ENCODE results near the gene MAJIN.

MAJIN gene

GRCh38 chr11:64929625-64930024 lies 42.3 kb downstream of the MAJIN start:
- Histone ChIP-seq H3K27me3 (ENCODE audit: low read depth, low read length) (no peaks in the 10 kb centered on the region), H3K9me3 (ENCODE audit: insufficient read depth, low read length) (no peaks in the 10 kb centered on the region), H3K36me3 (replicated peaks; ENCODE audit: low read depth, low read length) (peaks cover 16% of the 10 kb centered on the region), H3K27ac (ENCODE audit: low read length) (no peak overlapping the region), H3K4me1 (ENCODE audit: low read length) (peaks cover 5% of the 10 kb centered on the region), H3K79me2 (ENCODE audit: low read length) (no peaks in the 10 kb centered on the region), H3K4me3 (ENCODE audit: low read length) (no peak overlapping the region), H4K20me1 (ENCODE audit: insufficient read depth, low read length) (no peaks in the 10 kb centered on the region), H2AFZ (ENCODE audit: low read depth, low read length) (no peak overlapping the region), H3K4me2 (ENCODE audit: low read length) (no peak overlapping the region), H3K9ac (ENCODE audit: low read length) (no peak overlapping the region)
- TF ChIP-seq CTCF (IDR thresholded peaks at IDR 0.05; ENCODE audit: low read depth, low read length): no peak
- no peak for TF ChIP-seq EZH2phosphoT487 (IDR thresholded peaks at IDR 0.05; ENCODE audit: low read depth)

DNA sequence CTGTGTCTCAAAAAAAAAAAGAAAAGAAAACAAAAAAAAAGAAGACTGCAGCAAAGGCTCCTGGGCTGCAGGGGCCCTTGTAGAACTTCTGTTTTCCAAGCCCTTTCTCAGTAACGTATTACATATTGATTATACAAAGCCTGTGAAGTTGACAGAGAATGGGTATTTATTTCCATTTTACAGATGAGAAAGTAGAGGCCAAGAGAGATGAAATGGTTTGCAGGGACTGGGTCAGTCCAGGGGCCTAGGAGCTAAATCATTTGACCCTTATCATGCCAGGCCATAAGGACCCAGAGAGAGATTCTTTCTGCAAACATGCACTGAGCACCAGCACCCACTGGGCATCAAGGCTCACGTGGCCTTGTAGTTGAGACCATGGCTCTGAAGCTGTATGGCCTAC lies 43.0 kb downstream of the MAJIN start:
- Histone ChIP-seq H3K9me3 (ENCODE audit: insufficient read depth, low read length) (no peaks in the 10 kb centered on the region), H3K4me1 (ENCODE audit: low read length) (peaks cover 9% of the 10 kb centered on the region), H3K4me2 (ENCODE audit: low read length) (no peak overlapping the region), H4K20me1 (ENCODE audit: insufficient read depth, low read length) (no peaks in the 10 kb centered on the region), H3K27me3 (ENCODE audit: low read depth, low read length) (no peaks in the 10 kb centered on the region), H3K9ac (ENCODE audit: low read length) (no peak overlapping the region), H3K79me2 (ENCODE audit: low read length) (no peaks in the 10 kb centered on the region), H2AFZ (ENCODE audit: low read depth, low read length) (no peak overlapping the region), H3K36me3 (replicated peaks; ENCODE audit: low read depth, low read length) (peaks cover 16% of the 10 kb centered on the region), H3K4me3 (ENCODE audit: low read length) (no peak overlapping the region), H3K27ac (ENCODE audit: low read length) (no peak overlapping the region)
- TF ChIP-seq EZH2phosphoT487 (IDR thresholded peaks at IDR 0.05; ENCODE audit: low read depth) (no peak), CTCF (IDR thresholded peaks at IDR 0.05; ENCODE audit: low read depth, low read length) (no peak)

GRCh38 chr11:64926689-64927088 lies 45.2 kb downstream of the MAJIN start:
- H3K9ac ChIP-seq (ENCODE audit: low read length): no peak overlapping the region
- TF ChIP-seq CTCF (IDR thresholded peaks at IDR 0.05; ENCODE audit: low read depth, low read length) (no peak), EZH2phosphoT487 (IDR thresholded peaks at IDR 0.05; ENCODE audit: low read depth) (no peak)

DNA sequence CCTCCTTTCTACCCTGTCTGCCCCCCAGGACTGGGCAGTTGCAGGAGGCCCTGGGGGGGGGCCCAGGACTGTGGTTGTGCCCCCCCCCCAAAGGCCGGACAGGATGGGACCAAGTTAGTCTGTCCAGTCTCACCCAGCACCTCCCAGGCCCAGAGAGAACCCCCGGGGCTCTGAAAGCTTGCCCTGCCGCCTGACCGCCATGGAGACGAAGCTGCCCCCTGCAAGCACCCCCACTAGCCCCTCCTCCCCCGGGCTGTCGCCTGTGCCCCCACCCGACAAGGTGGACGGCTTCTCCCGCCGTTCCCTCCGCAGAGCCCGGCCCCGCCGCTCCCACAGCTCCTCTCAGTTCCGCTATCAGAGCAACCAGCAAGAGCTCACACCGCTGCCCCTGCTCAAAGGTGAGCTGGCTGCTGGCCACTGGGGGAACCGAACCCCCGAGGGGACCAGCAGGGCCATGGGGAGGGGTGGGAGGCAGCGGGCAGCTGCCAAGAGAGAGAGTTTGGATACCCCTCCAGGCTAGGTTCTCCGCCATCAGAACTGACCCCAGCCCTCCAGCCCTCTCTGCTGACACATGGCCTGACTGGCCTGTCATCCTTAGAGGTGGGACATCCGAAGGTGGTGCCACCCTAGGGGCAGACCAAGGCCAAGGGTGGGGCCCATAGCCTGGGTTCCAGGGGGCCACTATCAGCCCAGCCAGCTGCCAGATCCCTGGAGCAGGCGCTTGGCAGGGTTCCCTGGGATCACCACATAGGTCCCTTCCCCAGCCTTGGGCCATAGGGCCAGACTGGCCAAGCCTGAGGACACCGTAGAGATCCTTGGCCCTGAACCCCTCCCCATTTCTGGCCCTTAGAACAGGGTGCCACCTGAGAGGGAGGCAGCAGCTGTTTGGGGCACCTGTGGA lies 46.1 kb downstream of the MAJIN start:
- Histone ChIP-seq H3K79me2 (ENCODE audit: low read length) (no peaks in the 10 kb centered on the region), H3K4me1 (ENCODE audit: low read length) (peaks cover 15% of the 10 kb centered on the region), H2AFZ (ENCODE audit: low read depth, low read length) (no peak overlapping the region), H3K4me2 (ENCODE audit: low read length) (peak overlapping the region; percentile 86), H4K20me1 (ENCODE audit: insufficient read depth, low read length) (no peaks in the 10 kb centered on the region), H3K27ac (ENCODE audit: low read length) (no peak overlapping the region), H3K27me3 (ENCODE audit: low read depth, low read length) (no peaks in the 10 kb centered on the region), H3K36me3 (replicated peaks; ENCODE audit: low read depth, low read length) (peaks cover 10% of the 10 kb centered on the region), H3K9me3 (ENCODE audit: insufficient read depth, low read length) (no peaks in the 10 kb centered on the region), H3K4me3 (ENCODE audit: low read length) (peak overlapping the region; percentile 86), H3K9ac (ENCODE audit: low read length) (peak overlapping the region; percentile 71; the same call in 1 of the 2 replicates)
- TF ChIP-seq CTCF (IDR thresholded peaks at IDR 0.05; ENCODE audit: low read depth, low read length) (no peak), EZH2phosphoT487 (IDR thresholded peaks at IDR 0.05; ENCODE audit: low read depth) (no peak)

More at GRCh38 chr11:64926689-64927088, 45.2 kb downstream of the MAJIN start:
- H3K4me3 ChIP-seq (ENCODE audit: low read length): no peak overlapping the region
- peaks cover 10% of the 10 kb centered on the region for H3K36me3 ChIP-seq (replicated peaks; ENCODE audit: low read depth, low read length)
- no peaks in the 10 kb centered on the region for H3K79me2 ChIP-seq (ENCODE audit: low read length)
- H2AFZ ChIP-seq (ENCODE audit: low read depth, low read length): no peak overlapping the region
- no peaks in the 10 kb centered on the region for H3K9me3 ChIP-seq (ENCODE audit: insufficient read depth, low read length)
- H3K4me1 ChIP-seq (ENCODE audit: low read length): peaks cover 15% of the 10 kb centered on the region
- H3K4me2 ChIP-seq (ENCODE audit: low read length): no peak overlapping the region
- no peak overlapping the region for H3K27ac ChIP-seq (ENCODE audit: low read length)
- no peaks in the 10 kb centered on the region for H4K20me1 ChIP-seq (ENCODE audit: insufficient read depth, low read length)
- no peaks in the 10 kb centered on the region for H3K27me3 ChIP-seq (ENCODE audit: low read depth, low read length)

All from OCI-LY3 (cell line).